GM18870 (cell line): ENCODE results near the gene HAPLN2.
"Not testable (repeated sequence)": the region's sequence is repeated elsewhere in the genome, so short reads cannot be mapped to it uniquely, and the experiment has no call there.

Source experiments
- ATAC-seq: cut with Tn5 transposase; IDR thresholded peaks from one replicate; pipeline ENCODE4 v1.9.1; 2021; ENCODE audit warnings: moderate library complexity; ENCODE audit not compliant: unreplicated experiment

The HAPLN2 gene

DNA sequence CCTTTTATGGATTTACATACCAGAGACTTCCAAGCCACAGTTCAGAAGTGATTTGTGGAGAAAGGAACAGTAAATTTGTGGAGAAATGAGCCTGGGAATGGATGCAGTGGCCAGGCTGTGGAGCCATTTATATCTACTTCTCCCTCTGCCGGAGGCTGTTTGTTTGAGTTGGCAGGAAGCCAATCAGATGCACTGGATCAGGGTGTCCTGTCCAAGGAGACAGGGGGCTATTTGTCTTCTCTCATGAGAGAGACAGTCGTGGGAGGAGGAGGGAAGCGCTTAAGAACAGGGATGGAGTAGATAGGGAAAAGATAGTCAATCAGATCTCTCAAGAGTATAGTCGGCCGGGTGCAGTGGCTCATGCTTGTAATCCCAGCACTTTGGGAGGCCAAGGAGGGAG is 2.8 kb upstream of the HAPLN2 start:
- no peak for ATAC-seq

DNA sequence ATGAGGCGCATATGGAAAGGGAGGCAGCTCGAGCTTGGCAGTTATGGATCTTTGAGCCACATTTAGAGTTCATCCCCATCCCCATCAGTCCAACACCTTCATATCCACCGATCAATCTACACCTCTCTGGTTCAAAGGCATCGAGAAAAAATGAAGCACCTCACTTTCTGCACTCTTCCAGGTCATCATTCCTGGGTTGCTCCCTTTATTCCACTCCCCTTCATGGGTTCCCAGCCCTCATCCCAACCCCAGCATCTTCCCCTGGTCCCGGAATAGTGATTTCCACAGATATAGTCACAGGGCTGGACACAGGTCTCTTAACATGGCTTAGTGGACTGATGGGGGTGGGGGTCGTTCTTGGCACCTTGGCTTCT is 354 bp downstream of the HAPLN2 start:
- no peak for ATAC-seq

DNA sequence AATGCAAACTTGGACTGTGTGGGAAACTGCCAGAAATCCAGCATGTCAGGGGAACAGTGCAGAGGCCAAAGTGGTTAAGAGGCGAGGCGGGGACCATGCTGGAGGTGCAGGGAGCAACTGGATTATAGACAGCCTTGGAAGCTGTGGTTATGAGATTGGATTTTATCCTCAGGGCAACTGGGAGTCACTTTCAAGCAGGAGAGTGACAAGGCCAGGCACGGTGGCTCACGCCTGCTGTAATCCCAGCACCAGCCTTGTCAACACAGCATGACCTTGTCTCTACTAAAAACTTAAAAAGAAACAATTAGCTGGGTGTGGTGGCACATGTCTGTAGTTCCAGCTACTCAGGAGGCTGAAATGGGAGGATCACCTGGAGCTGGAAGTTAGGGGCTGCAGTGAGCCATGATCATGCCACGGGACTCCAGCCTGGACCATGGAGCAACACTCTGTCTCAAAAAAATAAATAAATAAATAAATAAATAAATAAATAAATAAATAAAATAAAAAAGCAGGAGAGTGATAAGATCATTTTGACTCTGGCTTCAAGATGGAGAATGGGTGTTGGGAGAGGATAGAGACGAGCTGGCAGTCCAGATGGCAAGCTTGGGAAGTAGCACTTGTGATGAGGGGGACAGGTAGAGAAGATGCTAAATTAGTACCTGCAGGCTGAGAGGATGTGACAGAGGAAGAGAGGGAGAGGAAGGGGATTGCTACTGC is 3.5 kb downstream of the HAPLN2 start:
- ATAC-seq, result no peak

DNA sequence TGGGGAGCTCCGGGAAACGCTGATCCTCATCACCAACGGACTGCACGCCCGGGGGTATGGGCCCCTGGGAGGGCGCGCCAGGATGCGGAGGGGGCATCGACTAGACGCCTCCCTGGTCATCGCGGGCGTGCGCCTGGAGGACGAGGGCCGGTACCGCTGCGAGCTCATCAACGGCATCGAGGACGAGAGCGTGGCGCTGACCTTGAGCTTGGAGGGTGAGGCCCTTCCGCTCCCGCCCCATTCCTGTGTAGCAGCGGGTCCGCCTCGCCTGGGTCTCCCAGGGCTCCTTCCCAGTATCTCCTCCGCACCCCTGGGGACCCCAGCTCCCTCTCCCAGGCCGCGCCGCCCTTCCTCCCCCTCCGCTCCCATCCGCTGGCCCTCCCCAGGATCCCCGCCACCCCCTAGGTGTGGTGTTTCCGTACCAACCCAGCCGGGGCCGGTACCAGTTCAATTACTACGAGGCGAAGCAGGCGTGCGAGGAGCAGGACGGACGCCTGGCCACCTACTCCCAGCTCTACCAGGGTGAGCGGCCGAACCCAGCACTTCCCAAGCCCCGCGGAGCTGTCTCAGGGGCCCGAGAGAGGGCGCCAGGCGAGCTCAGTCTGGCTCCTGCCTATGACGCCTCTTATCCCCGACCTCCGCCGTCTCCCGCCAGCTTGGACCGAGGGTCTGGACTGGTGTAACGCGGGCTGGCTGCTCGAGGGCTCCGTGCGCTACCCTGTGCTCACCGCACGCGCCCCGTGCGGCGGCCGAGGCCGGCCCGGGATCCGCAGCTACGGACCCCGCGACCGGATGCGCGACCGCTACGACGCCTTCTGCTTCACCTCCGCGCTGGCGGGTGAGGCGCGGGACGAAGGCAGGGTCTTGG is 5.0 kb downstream of the HAPLN2 start:
- ATAC-seq, result no peak

DNA sequence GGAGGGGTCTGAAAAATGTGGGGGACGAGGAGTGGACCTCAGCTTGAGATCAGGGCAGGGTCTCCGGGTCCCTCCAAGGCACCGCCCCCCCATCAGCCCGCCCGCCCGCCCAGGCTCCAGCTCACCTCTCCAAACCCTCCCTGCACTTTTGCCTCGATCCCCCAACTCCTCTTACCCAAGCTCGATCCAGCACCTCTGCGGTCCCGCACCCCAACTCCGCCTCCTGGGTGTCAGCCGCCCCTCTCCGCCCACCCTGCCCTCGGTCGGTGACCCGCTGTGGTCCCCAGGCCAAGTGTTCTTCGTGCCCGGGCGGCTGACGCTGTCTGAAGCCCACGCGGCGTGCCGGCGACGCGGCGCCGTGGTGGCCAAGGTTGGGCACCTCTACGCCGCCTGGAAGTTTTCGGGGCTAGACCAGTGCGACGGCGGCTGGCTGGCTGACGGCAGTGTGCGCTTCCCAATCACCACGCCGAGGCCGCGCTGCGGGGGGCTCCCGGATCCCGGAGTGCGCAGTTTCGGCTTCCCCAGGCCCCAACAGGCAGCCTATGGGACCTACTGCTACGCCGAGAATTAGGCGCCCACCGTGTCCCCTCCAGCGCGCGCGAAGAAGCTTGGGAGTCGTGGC is 5.7 kb downstream of the HAPLN2 start:
- ATAC-seq, result no peak

DNA sequence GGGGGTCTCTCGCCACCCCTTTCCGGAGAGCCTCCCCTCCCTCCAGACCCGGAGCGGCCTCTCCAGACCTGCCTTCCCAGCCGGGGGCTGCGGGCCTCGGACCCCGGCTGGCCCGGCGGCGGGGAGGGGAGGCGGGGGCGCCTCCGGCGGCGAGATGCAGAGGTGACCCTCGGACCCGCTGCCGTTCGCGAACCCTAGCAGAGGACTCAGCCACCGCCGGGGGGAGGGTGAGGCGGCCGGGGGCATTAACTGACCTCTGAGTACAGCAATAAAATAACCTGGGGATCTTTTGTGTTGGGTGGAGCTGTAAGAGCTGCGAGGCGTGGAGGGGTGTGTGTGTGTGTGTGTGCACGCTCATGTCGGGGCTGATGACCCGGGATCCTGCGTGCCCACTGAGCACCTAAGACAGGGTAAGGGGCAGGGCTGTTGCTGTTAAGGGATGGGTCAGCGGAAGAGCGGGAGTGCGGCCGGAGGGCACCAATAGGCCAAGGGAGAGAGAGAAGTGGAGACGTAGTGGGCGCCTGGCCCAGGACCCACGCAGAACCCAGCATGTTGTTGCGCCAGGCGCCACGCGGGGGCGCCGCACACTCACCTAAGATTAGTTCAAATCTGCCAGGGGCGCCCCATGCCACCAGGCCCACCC is 6.3 kb downstream of the HAPLN2 start:
- no peak for ATAC-seq

DNA sequence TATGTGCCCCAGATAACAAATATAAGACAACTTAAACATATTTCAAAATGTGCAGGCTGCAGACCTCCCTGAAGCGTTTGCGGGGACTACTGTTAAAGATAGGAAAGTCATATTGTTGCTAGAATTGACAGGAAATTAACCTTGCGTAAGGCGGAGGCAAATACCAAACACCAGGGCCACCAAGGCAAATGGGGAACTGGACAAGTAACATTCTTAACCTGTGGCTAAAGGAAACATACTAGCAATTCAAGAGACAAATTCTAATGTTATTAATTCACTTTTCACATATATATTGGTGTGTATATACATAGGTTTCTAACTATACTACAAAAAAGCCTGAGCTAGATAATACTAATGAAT is 6.8 kb downstream of the HAPLN2 start:
- ATAC-seq, result no peak

DNA sequence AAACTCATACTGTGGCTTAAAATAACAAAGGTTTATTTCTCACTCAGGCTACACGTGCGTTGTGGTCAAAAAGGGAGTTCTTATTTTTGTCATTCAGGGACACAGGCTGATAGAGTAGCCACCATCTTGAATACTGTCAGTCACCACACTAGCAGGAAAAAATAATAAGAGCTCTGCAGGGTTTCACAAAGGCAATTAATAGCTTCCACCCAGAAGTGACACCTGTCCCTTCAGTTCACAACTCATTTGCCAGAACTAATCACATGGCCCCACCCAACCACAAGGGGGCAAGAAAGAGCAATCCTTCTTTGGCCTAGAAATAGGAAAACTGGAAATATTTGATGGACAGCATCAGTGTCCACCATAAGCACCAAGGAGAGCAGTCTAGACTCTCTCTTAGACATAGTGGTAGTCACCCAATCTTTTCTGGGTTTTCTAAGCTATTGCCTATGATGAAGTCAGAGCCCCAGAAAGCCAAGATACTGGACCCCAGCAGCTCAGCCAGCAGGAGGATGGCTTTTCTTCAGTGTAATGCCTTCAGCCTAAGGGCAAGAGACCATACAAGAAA is 8.2 kb downstream of the HAPLN2 start:
- no peak for ATAC-seq

DNA sequence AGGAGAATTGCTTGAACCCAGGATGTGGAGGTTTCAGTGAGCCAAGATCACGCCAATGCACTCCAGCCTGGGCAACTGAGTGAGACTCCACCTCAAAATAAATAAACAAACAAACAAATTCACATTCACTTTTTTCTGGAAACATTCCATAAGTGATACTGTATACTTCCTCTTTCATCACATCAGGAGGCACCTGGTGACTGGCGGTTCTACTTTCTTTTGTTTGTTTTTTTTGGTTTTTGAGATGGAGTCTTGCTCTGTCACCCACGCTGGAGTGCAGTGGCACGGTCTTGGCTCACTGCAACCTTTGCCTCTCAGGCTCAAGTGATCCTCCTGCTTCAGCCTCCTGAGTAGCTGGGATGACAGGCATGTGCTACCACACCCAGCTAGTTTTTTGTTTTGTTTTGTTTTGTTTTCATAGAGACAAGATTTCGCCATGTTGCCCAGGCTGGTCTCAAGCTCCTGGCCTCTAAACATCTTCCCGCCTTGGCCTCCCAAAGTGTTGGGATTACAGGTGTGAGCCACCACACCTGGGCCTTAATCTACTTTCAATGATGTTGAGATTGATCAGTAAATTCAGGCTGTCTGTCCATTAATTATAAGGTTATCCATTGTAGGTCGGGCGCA is 10.7 kb downstream of the HAPLN2 start:
- ATAC-seq, result no peak

DNA sequence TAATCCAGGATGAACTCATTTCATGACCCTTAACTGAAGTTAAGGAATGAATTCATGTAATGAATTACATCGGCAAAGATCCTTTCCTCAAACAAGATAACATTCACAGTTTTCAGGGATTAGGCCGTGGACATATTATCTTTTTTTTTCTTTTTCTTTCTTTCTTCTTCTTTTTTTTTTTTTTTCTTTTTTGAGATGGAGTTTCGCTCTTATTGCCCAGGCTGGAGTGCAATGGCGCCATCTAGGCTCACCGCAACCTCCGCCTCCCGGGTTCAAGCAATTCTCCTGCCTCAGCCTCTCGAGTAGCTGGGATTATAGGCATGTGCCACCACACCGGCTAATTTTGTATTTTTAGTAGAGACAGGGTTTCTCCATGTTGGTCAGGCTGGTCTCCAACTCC is 11.9 kb downstream of the HAPLN2 start:
- not testable (repeated sequence) for ATAC-seq

DNA sequence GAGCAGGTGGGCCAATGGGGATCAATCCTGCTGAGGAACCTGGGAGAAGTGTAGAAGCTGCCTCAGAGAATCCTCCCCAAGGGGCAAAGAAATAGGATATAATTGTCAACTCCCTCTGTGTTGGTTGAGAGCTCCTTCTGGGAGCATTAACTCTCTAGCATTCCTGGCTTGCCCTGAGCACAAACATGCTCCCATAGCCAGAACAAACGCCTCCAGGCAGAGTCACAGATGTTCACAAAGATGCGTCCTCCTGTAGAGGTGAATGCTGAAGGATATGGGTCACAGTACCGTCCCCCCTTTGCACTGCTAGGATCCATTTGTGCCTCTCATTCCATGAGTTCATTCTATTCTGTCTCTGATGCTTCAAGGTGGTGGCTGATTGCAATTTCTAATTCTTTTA is 13.1 kb downstream of the HAPLN2 start:
- no peak for ATAC-seq

DNA sequence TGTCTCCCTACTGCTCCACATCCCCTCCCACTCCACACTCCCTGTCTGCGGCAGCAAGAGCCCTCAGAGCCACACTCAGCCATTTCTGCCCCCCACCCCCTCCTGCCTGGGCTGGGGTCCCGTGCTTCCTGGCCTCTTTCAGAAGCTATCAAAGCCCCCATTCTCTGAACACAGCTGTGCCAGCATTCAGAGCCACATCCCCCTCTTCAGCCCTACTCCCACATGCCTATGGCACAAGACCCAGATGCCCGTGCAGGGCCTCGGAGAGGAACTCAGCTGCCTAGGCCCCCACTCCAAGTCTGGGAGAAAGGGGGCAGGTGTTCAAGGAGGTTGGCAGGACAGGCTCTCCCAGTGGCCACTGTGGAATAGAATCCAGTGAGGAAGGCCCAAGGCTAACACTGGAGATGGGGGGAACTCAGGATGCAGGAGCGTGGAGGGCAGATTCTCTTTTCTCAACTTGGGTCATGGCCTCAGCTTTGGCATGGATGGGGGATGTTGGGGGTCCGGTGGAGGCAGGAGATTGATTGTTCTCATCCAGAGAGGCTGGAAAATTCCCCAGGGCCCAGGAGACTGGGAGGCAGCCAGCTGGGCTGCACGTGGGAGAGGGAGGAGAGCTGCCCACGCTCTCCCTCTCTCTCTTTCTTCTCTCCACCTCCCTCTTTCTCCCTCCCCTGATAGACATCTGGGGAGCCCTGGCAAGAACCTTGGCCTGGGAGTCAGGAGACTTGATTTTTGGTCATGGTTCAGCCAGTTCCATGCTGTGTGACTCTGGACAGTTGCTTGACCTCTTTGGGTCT is 19.2 kb downstream of the HAPLN2 start:
- no peak for ATAC-seq

DNA sequence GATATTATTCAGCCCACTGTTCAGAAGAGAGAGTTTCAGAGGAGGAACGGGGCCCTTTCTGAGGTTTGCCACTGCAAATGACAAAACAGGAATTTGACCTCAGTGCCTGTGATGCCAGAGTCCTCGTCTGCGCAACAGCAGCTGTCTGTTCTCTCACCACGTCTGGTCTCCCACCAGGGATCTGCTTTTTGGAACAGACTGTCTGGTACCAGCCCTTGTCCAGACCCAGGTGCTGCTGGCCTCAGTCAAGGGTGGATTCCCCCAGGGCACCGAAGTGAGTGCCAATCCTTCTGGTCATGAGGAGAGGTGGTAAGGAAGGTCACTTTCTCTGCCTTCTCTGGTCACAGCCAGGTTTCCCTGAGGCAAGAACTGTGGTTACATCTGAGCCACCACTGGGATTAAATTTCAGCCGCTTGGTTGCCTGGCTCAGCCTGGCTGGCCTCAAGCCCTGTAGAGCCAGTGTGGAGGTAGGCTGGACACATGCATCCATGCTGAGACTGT is 20.4 kb downstream of the HAPLN2 start:
- no peak for ATAC-seq

DNA sequence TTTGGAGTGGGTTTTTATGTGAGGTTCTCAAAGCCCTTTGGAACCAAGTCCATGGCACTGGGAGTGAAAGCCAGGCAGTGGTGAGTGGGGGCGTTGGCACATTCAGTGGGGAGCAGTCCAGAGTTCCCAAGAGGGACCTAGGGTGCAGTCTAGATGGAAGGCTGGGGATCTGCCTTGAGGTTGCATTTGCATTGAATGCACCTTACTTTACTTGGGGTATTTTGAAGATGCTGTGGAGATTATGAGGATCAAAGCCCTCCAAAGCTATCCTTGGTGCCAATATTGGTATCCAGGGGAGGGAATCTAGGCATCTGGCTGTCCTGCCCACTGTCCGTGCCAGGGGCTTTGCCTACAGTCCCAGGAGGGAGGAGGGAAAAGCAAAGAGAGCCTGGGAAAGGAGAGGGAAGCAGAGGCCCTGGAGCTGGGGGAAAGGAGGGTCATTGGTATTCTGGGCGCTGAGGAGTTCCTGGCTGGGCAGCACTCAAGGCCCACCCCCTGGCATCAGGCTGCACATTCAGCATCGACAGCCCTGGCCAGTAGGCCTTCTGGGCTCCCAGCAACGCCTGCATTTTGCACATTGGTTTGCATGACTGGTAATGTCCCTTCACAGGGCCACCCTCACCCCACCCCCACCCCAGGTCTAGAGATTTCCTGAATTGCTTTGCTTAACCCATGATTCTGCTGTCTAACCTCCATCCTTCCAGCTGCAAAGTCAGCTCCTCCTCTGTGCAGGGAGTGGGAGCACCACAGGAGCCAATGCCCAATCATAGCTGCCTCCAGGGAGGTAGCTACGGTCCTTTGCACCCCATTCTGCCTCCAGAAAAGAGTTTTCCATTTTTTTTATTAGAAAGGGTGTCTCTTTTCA is 21.9 kb downstream of the HAPLN2 start:
- ATAC-seq, result no peak

DNA sequence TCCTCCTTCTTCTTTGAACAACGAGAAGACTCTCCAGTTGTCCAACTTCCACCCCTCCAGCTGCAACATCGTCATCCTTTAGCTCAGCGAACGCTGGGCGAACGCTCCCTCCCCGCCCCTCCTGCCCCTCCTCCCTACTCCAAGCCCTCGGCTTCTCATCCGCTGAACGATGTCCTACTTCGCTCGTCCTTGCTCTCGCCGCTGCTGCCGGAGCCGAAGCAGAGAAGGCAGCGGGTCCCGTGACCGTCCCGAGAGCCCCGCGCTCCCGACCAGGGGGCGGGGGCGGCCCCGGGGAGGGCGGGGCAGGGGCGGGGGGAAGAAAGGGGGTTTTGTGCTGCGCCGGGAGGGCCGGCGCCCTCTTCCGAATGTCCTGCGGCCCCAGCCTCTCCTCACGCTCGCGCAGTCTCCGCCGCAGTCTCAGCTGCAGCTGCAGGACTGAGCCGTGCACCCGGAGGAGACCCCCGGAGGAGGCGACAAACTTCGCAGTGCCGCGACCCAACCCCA is 22.6 kb downstream of the HAPLN2 start, which contains the start of gene BCAN:
Gene BCAN, plus strand, starts transcription at position 357 of the 504 bp plus-strand sequence. CDS start 3,938 bp downstream, outside the sequence.
- no peak for ATAC-seq

DNA sequence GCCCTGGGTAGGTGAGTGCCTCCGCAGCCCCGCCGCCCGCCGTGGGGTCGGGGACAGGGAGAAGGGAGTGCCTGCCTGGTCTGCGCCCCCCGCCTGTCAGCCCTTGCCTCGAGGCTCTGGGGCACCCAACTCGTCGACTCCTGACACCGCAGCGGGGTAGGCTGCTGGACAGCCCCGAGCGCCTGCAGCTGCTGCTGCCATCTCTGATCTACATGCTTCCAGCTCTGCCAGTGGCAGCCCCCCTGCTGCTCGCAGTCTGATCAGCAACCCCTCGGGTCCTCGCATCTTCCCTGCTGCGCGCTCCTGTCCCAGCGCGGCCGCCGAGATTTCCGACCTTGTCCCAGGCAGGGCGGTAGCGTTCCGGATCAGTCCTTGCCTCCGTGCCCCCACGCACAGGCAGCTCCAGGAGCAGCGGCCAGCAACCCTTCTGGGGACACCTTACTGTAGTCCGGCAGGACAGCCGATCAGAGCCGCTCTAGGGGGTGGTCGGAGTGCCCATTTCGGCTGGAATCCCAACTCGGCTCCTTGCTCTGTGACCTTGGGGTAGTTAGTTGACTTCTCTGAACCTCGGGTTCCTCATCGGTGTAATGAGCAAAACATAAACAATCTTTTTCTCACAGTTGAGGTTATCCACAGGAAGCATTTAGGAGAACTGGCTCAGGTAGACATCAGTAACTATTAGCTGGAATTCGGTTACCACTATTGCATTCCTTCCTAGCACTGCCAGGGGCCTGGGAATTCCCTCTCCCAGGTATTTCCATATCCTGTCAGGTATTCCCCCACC is 23.2 kb downstream of the HAPLN2 start:
- ATAC-seq, result no peak

DNA sequence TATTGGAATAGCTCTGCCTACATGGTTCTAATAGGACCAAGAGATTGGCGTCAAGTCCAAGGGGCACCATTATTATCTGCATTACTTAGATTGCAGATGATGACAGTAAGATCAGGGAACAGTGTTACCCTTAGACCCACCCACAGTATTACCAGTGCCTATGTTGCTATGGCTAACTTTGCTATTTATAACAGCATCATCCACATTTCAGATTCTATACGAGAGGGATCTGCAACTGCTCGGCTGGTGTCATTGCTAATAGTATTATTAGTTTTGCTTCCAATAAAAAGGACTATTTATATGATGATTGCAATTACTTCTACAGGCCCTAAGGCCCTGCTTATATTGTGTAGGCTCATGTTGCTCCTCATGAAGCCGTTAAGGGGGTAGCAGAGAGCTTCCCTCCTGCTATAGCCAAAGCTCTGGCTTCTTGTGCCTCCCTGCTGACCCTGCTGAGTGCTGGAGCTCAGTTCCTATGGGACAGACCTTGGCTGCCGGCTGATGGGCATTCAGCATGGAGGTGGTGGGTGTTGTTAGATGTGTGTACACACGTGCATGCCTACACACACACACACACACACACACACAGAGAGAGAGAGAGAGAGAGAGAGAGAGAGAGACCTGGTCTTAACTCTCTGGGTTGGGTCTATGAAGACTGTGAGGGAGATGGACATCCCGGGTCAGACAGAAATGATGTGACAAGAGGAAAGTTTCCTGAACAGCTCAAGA is 24.0 kb downstream of the HAPLN2 start:
- no peak for ATAC-seq
